Loucy (cell line): ENCODE results near the gene PCSK9.

ENCODE experiments used
- H2AFZ ChIP-seq: fragments of 200-600 bp; sonication (generic); 2 replicates; pipeline ENCODE4 v1.6.0; 2016; ENCODE audit warnings: antibody characterized with exemption, mild to moderate bottlenecking, low read length, moderate library complexity
- H3F3A ChIP-seq: fragments of 200-600 bp; 2 replicates; pipeline ENCODE4 v1.6.0; 2016; ENCODE audit warnings: antibody characterized with exemption, low read depth, mild to moderate bottlenecking
- H3K27me3 ChIP-seq: fragments of 200-600 bp; sonication (generic); 2 replicates; pipeline ENCODE4 v1.6.1; 2014; ENCODE audit warnings: low read length, mild to moderate bottlenecking; ENCODE audit not compliant: insufficient read depth, poor library complexity, severe bottlenecking
- H3K36me3 ChIP-seq: fragments of 200-600 bp; sonication (generic); 2 replicates; pipeline ENCODE4 v1.6.1; 2016; ENCODE audit warnings: low read length; ENCODE audit not compliant: insufficient read depth
- H3K4me1 ChIP-seq: fragments of 200-600 bp; sonication (generic); 2 replicates; pipeline ENCODE4 v1.5.1; 2014; ENCODE audit warnings: low read length, mild to moderate bottlenecking; ENCODE audit not compliant: insufficient read depth, poor library complexity, severe bottlenecking
- H3K4me2 ChIP-seq: fragments of 200-600 bp; sonication (generic); 2 replicates; pipeline ENCODE4 v1.6.0; 2014; ENCODE audit warnings: antibody characterized with exemption, low read length, low read depth, mild to moderate bottlenecking; ENCODE audit not compliant: poor library complexity, severe bottlenecking
- H3K4me3 ChIP-seq: fragments of 200-600 bp; sonication (generic); 2 replicates; pipeline ENCODE4 v1.5.1; 2014; ENCODE audit warnings: low read length, mild to moderate bottlenecking, mixed read lengths; ENCODE audit not compliant: poor library complexity, severe bottlenecking
- H3K79me2 ChIP-seq: fragments of 200-600 bp; sonication (generic); 2 replicates; pipeline ENCODE4 v1.6.1; 2014; ENCODE audit warnings: low read length; ENCODE audit not compliant: insufficient read depth
- H3K9ac ChIP-seq: fragments of 200-600 bp; sonication (generic); 2 replicates; pipeline ENCODE4 v1.6.0; 2014; ENCODE audit warnings: mild to moderate bottlenecking, low read depth, low read length, moderate library complexity; ENCODE audit not compliant: poor library complexity, severe bottlenecking
- H3K9me2 ChIP-seq: fragments of 200-600 bp; sonication (generic); replicated peaks from 2 replicates; pipeline ENCODE4 v1.6.1; 2016; ENCODE audit warnings: low read depth, low read length, mixed read lengths
- H3K9me3 ChIP-seq: fragments of 200-600 bp; sonication (generic); 2 replicates; pipeline ENCODE4 v1.6.1; 2014; ENCODE audit warnings: mild to moderate bottlenecking, antibody characterized with exemption, low read length, low read depth; ENCODE audit not compliant: insufficient read depth
- H4K20me1 ChIP-seq: fragments of 200-600 bp; sonication (generic); 2 replicates; pipeline ENCODE4 v1.6.0; 2014; ENCODE audit warnings: antibody characterized with exemption, low read length, mild to moderate bottlenecking; ENCODE audit not compliant: insufficient read depth, poor library complexity, severe bottlenecking
- EZH2phosphoT487 ChIP-seq: fragments of 200-600 bp; IDR thresholded peaks from 2 replicates; pipeline ENCODE4 v1.6.1; 2018; ENCODE audit warnings: antibody characterized with exemption, mild to moderate bottlenecking, moderate library complexity, borderline replicate concordance
- TF ChIP-seq, protein P1 (sequence below): fragments of 200-600 bp; sonication (generic); conservative IDR thresholded peaks from 2 replicates; pipeline ENCODE4 v1.5.1; 2014; ENCODE audit warnings: mild to moderate bottlenecking, antibody characterized with exemption, low read length

PCSK9 gene

DNA sequence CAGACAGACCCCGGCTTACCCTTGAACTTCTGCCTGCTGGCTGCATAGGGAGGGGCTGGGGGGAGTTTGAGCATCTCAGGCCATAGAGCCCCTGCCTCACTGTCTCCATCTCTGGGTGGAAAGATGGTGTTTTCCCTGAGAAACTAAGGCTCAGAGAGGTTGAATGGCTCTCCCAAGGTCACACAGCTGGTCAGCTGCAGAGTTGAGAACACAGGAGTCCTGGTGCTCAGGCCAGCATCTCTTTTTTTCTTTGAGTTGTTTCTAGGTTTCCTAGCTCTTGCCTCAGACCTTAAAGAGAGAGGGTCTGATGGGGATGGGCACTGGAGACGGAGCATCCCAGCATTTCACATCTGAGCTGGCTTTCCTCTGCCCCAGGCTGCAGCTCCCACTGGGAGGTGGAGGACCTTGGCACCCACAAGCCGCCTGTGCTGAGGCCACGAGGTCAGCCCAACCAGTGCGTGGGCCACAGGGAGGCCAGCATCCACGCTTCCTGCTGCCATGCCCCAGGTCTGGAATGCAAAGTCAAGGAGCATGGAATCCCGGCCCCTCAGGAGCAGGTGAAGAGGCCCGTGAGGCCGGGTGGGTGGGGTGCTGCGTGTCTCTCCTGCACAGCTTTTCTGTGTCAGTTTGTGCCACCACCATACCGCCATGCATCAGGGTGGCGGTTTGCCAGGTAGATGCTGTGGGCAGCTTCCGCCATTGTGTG is 21.8 kb downstream of the PCSK9 start:
- Histone ChIP-seq H3K4me3 (no peak overlapping the region), H3K36me3 (no peaks in the 10 kb centered on the region; the same call in 1 of the 2 replicates), H3K9ac (no peak overlapping the region), H3F3A (no peaks in the 10 kb centered on the region), H3K79me2 (no peaks in the 10 kb centered on the region), H3K4me1 (no peaks in the 10 kb centered on the region), H3K9me2 (no peaks in the 10 kb centered on the region), H3K4me2 (no peak overlapping the region), H4K20me1 (no peaks in the 10 kb centered on the region), H2AFZ (no peak overlapping the region), H3K27me3 (no peaks in the 10 kb centered on the region), H3K9me3 (no peaks in the 10 kb centered on the region)
- TF ChIP-seq, protein P1, sequence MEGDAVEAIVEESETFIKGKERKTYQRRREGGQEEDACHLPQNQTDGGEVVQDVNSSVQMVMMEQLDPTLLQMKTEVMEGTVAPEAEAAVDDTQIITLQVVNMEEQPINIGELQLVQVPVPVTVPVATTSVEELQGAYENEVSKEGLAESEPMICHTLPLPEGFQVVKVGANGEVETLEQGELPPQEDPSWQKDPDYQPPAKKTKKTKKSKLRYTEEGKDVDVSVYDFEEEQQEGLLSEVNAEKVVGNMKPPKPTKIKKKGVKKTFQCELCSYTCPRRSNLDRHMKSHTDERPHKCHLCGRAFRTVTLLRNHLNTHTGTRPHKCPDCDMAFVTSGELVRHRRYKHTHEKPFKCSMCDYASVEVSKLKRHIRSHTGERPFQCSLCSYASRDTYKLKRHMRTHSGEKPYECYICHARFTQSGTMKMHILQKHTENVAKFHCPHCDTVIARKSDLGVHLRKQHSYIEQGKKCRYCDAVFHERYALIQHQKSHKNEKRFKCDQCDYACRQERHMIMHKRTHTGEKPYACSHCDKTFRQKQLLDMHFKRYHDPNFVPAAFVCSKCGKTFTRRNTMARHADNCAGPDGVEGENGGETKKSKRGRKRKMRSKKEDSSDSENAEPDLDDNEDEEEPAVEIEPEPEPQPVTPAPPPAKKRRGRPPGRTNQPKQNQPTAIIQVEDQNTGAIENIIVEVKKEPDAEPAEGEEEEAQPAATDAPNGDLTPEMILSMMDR = no peak
- TF ChIP-seq EZH2phosphoT487 = no peak

DNA sequence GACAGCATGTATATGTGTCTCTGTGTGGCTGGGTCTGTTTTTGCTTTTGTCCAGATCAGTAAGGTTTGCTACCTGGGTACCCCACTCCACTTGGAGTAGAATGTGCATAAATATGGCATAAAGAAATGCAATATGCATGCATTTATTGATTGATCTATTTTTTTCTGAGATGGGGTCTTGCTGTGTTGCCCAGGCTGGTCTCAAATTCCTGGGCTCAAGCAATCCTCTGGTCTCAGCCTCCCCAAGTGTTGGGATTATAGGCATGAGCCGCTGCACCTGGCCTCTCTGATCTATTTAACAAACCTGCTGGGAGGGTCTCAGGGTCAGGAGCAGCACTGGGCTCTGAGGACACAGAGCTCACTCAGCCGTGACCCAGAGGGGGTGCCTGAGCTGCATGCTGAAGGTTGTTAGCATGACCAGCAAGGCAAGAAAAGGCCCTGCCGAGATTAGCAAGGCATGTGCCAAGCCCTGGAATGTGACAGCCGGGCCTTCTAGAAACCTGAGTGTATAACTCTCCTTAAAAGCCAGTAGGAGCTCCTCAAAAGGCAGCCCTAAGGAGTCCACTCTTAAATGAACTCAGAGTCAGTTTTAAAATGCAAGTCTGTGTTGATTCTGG is 22.5 kb downstream of the PCSK9 start:
- Histone ChIP-seq H3K4me1 (no peaks in the 10 kb centered on the region), H3K79me2 (no peaks in the 10 kb centered on the region), H3K4me2 (no peak overlapping the region), H2AFZ (no peak overlapping the region), H3K27me3 (no peaks in the 10 kb centered on the region), H3K36me3 (peaks cover 4% of the 10 kb centered on the region; the same call in 1 of the 2 replicates), H3K9me2 (no peaks in the 10 kb centered on the region), H3K9ac (no peak overlapping the region), H3F3A (no peaks in the 10 kb centered on the region), H3K9me3 (no peaks in the 10 kb centered on the region), H3K4me3 (no peak overlapping the region), H4K20me1 (no peaks in the 10 kb centered on the region)
- TF ChIP-seq, protein P1 = no peak
- no peak for TF ChIP-seq EZH2phosphoT487

DNA sequence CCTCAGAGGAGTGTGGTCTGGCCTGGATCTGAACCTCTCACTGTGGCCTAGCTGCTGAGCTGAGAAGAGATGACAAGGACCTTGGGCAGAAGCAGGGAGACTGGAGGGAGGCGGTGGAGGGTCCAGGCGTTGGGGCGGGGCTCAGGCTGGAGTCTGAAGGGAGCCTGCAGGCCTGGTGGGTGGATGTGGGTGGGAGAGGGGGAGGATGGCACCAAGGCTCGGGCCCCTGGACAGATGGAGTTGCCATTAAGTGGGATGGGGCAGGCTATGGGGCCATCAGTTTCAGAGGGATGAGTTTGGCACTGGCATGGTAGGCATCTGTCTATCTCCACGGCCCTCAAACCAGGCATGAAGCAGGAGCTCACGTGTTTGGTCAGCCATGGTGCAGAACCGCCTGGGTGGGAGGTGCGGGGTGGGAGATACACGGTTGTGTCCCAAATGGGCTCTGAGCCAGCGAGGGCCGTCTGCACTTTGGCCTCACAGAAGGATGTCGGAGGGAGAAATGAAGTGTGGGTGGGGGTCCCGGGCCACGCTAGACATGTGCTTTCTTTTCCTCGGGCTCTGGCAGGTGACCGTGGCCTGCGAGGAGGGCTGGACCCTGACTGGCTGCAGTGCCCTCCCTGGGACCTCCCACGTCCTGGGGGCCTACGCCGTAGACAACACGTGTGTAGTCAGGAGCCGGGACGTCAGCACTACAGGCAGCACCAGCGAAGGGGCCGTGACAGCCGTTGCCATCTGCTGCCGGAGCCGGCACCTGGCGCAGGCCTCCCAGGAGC is 23.6 kb downstream of the PCSK9 start:
- Histone ChIP-seq H3K4me1 (no peaks in the 10 kb centered on the region), H3K27me3 (no peaks in the 10 kb centered on the region), H3K4me2 (no peak overlapping the region), H3K9me2 (no peaks in the 10 kb centered on the region), H3K9me3 (no peaks in the 10 kb centered on the region), H2AFZ (no peak overlapping the region), H3K36me3 (peaks cover 15% of the 10 kb centered on the region; the same call in 1 of the 2 replicates), H3F3A (no peaks in the 10 kb centered on the region), H3K9ac (no peak overlapping the region), H3K79me2 (no peaks in the 10 kb centered on the region), H4K20me1 (no peaks in the 10 kb centered on the region), H3K4me3 (no peak overlapping the region)
- TF ChIP-seq EZH2phosphoT487 = no peak
- TF ChIP-seq, protein P1 = no peak
